Uterus (tissue), 2 donors: Measurements from ENCODE around the gene LUZP2.

Experiments used
- CTCF ChIP-seq, 4 experiments: fragments of 200-600 bp in 2 of 4; fragments of 450-650 bp in 2 of 4; sonication (generic) in 2 of 4; IDR thresholded peaks; one replicate each; pipeline ENCODE4 v1.5.1; 2016 to 2019; ENCODE audit warnings: antibody characterized with exemption in 4 of 4, mild to moderate bottlenecking in 2 of 4, moderate library complexity in 1 of 4
- POLR2A ChIP-seq, 2 donors: fragments of 450-650 bp; IDR thresholded peaks; one replicate each; pipeline ENCODE4 v1.6.1; 2016; ENCODE audit warnings: antibody characterized with exemption in 2 of 2, mild to moderate bottlenecking in 1 of 2, moderate library complexity in 1 of 2

GRCh38 chr11:24773322-24773721 lies 276.5 kb downstream of the LUZP2 start:
- no peak for TF ChIP-seq POLR2A (IDR thresholded peaks at IDR 0.05)
- TF ChIP-seq CTCF (IDR thresholded peaks at IDR 0.05), result no peak
